BLaER1 (cell line): Measurements from ENCODE around the gene KIAA1755.

Source experiments
- H3K27ac ChIP-seq: shearing (Covaris generic); formaldehyde crosslinking; 2 replicates; pipeline ENCODE4 v1.8.1; 2022
- H3K27me3 ChIP-seq: shearing (Covaris generic); formaldehyde crosslinking; 2 replicates; pipeline ENCODE4 v1.8.1; 2022
- H3K36me3 ChIP-seq: shearing (Covaris generic); formaldehyde crosslinking; 2 replicates; pipeline ENCODE4 v1.8.1; 2022
- H3K4me1 ChIP-seq: shearing (Covaris generic); formaldehyde crosslinking; 2 replicates; pipeline ENCODE4 v1.8.1; 2022
- H3K4me2 ChIP-seq: shearing (Covaris generic); formaldehyde crosslinking; 2 replicates; pipeline ENCODE4 v1.8.1; 2022
- H3K4me3 ChIP-seq: shearing (Covaris generic); formaldehyde crosslinking; 2 replicates; pipeline ENCODE4 v1.8.1; 2022
- H3K9ac ChIP-seq: shearing (Covaris generic); formaldehyde crosslinking; 2 replicates; pipeline ENCODE4 v1.8.1; 2022
- H3K9me3 ChIP-seq: shearing (Covaris generic); formaldehyde crosslinking; 2 replicates; pipeline ENCODE4 v1.8.1; 2022
- H4K20me1 ChIP-seq: shearing (Covaris generic); formaldehyde crosslinking; 2 replicates; pipeline ENCODE4 v1.8.1; 2022
- Cebpa-rat ChIP-seq: shearing (Covaris generic); IDR thresholded peaks from 2 replicates; pipeline ENCODE4 v1.8.1; 2022

Gene KIAA1755

GRCh38 chr20:38221119-38221589, 39.4 kb downstream of the KIAA1755 start:
- Histone ChIP-seq H3K27ac (no peak overlapping the region), H3K4me1 (peaks cover 21% of the 10 kb centered on the region), H3K4me3 (no peak overlapping the region), H3K9me3 (no peaks in the 10 kb centered on the region), H3K36me3 (no peaks in the 10 kb centered on the region), H3K9ac (no peak overlapping the region), H3K4me2 (peak overlapping the region; percentile 36), H4K20me1 (no peaks in the 10 kb centered on the region), H3K27me3 (no peaks in the 10 kb centered on the region)
- no peak for TF ChIP-seq Cebpa-rat

GRCh38 chr20:38220587-38221118, 39.9 kb downstream of the KIAA1755 start:
- Histone ChIP-seq H3K9ac (no peak overlapping the region), H4K20me1 (no peaks in the 10 kb centered on the region), H3K4me1 (peaks cover 21% of the 10 kb centered on the region), H3K27ac (no peak overlapping the region), H3K36me3 (no peaks in the 10 kb centered on the region), H3K9me3 (no peaks in the 10 kb centered on the region), H3K4me3 (no peak overlapping the region), H3K27me3 (no peaks in the 10 kb centered on the region), H3K4me2 (peak overlapping the region; percentile 36)
- no peak for TF ChIP-seq Cebpa-rat

- Histone ChIP-seq H3K4me1 (peaks cover 10% of the 10 kb centered on the region), H4K20me1 (no peaks in the 10 kb centered on the region), H3K4me3 (no peak overlapping the region), H3K36me3 (no peaks in the 10 kb centered on the region), H3K27me3 (no peaks in the 10 kb centered on the region), H3K9me3 (no peaks in the 10 kb centered on the region), H3K9ac (no peak overlapping the region), H3K27ac (no peak overlapping the region), H3K4me2 (no peak overlapping the region)
- TF ChIP-seq Cebpa-rat: no peak
Measured at GRCh38 chr20:38219006-38219950, 41.3 kb downstream of the KIAA1755 start.

- Histone ChIP-seq H3K27ac (no peak overlapping the region), H3K9ac (no peak overlapping the region), H3K4me2 (no peak overlapping the region), H3K27me3 (no peaks in the 10 kb centered on the region), H3K9me3 (no peaks in the 10 kb centered on the region), H4K20me1 (no peaks in the 10 kb centered on the region), H3K4me3 (no peak overlapping the region), H3K4me1 (peaks cover 2% of the 10 kb centered on the region), H3K36me3 (no peaks in the 10 kb centered on the region)
- TF ChIP-seq Cebpa-rat: no peak
Measured at GRCh38 chr20:38218566-38218885, 42.0 kb downstream of the KIAA1755 start.

- no peak overlapping the region for H3K4me3 ChIP-seq
- TF ChIP-seq Cebpa-rat: no peak
- no peak overlapping the region for H3K9ac ChIP-seq
- H3K27ac ChIP-seq: no peak overlapping the region
- no peaks in the 10 kb centered on the region for H4K20me1 ChIP-seq
- no peak overlapping the region for H3K4me2 ChIP-seq
- no peaks in the 10 kb centered on the region for H3K27me3 ChIP-seq
- no peaks in the 10 kb centered on the region for H3K9me3 ChIP-seq
- no peaks in the 10 kb centered on the region for H3K36me3 ChIP-seq
- H3K4me1 ChIP-seq: no peaks in the 10 kb centered on the region
Measured at GRCh38 chr20:38217791-38218565, 42.6 kb downstream of the KIAA1755 start.

- TF ChIP-seq Cebpa-rat: no peak
- Histone ChIP-seq H4K20me1 (no peaks in the 10 kb centered on the region), H3K36me3 (no peaks in the 10 kb centered on the region), H3K9me3 (no peaks in the 10 kb centered on the region), H3K9ac (no peak overlapping the region), H3K4me2 (no peak overlapping the region), H3K27ac (no peak overlapping the region), H3K4me3 (no peak overlapping the region), H3K27me3 (no peaks in the 10 kb centered on the region), H3K4me1 (no peaks in the 10 kb centered on the region)
Measured at GRCh38 chr20:38216746-38217595, 43.6 kb downstream of the KIAA1755 start.

GRCh38 chr20:38216201-38216600, 44.3 kb downstream of the KIAA1755 start:
- Histone ChIP-seq H3K9ac (no peak overlapping the region), H3K4me2 (no peak overlapping the region), H3K27me3 (no peaks in the 10 kb centered on the region), H3K9me3 (no peaks in the 10 kb centered on the region), H4K20me1 (no peaks in the 10 kb centered on the region), H3K36me3 (no peaks in the 10 kb centered on the region), H3K27ac (no peak overlapping the region), H3K4me3 (no peak overlapping the region), H3K4me1 (no peaks in the 10 kb centered on the region)
- TF ChIP-seq Cebpa-rat: no peak

GRCh38 chr20:38215194-38216182, 45.0 kb downstream of the KIAA1755 start:
- no peak for TF ChIP-seq Cebpa-rat
- H3K36me3 ChIP-seq: no peaks in the 10 kb centered on the region
- no peak overlapping the region for H3K9ac ChIP-seq
- no peaks in the 10 kb centered on the region for H3K27me3 ChIP-seq
- H3K4me1 ChIP-seq: no peaks in the 10 kb centered on the region
- no peaks in the 10 kb centered on the region for H3K9me3 ChIP-seq
- no peaks in the 10 kb centered on the region for H4K20me1 ChIP-seq
- H3K27ac ChIP-seq: no peak overlapping the region
- H3K4me3 ChIP-seq: no peak overlapping the region
- H3K4me2 ChIP-seq: no peak overlapping the region
